ENCODE data around the gene ADGRD2.

DNA sequence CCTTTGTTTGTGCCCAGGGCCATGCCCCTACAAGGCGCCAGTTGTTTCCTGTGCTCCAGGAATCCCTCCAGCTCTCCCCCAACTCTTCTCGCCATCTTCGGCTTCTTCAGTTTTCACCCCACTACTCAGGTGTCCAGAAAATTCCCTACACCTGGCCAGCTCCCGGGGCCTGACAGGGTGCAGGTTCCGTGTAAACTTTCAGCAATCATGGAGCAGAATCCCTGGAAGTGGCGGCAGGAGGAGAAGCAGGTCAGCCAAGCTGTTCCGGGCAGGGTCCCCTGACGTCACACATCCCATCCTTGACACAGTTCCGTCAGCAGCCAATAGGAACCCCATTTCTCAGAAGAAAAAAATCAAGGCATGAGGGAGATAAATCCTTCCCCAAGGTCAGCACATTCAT is 12.2 kb upstream of the ADGRD2 start:
- TF ChIP-seq POLR2A (IDR thresholded peaks at IDR 0.05) (no peak), CTCF (IDR thresholded peaks at IDR 0.05) (no peak)

Measured in thyroid gland (tissue), 4 donors.